ENCODE results near the gene EEF1AKMT1.
"Not testable (repeated sequence)": the region's sequence is repeated elsewhere in the genome, so short reads cannot be mapped to it uniquely, and the experiment has no call there.

Gene EEF1AKMT1

DNA sequence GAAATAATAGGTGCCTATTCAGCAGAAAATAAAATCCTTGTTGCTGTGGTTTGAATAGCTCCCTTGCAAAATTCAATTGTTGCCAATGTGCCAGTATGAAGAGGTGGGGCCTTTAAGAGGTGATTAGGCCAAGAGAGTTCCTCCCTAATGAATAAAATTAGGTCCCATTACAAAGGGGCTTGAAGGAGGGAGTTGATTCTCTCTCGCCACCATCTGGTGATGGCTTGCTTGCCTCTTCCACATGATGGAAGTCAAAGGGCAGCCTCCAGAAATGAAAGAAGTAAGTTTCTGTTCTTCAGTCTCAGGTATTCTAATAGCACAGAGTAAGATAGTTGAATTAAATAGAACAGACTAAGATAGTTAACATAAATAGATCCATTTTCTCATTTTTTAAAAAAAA lies 3.0 kb upstream of the EEF1AKMT1 start:
- no peak for DNase-seq

DNA sequence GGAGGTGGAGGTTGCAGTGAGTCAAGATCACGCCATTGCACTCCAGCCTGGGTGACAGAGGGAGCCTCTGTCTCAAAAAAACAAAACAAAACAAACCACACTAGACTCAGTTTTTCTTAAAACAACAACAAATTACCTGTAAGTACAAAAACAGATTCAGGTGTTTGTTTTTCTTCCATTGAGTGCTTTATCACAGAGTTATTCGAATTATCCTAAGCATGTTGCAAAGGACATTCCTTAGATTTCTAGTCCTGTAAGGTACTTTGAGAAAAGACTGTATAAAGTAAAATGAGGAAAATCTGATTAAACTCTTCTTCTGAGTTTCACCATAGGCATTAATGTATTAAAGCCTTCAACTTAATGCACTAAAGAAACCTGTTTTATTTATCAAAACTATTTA lies 2.2 kb upstream of the EEF1AKMT1 start:
- DNase-seq = no peak

DNA sequence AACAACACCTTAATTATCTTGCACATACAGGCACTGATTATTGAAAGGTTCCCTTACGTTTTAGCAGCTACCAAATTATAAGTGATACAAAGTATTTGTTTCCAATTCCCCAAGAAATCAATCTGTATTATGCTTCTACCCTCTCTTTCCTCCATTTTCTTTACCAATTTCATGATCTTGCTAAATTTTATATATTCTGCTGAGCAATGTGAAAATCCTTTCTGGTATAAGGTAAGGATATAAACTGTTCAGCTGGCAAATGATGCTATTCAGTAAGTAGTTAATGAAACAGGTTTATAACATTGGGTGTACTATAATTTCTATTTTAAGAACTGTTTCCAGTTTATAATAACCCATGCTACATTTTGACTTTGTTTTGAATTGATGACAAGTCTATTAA lies 985 bp upstream of the EEF1AKMT1 start:
- no peak for DNase-seq

DNA sequence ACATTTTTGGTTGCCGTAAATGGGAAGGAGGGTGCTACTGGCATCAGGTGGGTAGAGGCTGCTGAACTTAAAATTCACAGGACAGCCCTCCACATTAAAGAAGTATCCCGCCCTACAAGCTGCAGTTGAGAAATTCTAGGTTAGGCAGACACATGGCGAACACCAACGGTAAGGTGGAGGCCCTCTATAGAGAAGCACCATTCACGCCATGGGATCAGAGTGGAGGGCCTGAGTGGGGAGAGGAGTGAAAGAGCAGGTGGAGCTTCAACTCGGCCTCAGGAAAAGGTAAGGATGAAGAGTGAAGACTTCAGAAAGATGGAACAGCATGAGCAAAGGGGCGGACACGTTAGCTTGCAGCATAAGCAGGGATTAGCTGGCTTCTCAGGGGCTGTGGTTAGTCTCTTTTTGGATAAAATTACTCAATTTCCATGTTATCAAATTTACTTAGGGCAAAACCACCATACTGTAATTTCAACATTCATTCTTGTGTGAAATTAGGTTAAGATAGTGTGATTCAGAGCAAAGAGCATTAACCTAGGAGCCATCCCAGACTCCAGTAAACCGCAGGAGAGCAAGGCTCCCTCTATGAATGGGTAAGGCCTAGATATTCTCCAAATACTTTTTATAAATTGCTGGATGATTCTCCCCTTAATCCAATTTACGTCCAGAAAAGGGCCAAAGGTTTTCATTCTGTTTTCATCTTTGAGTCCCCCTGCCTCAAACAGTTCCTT lies 1.2 kb downstream of the EEF1AKMT1 start:
- peak in 1 of 2 donors; percentile 0 for DNase-seq

DNA sequence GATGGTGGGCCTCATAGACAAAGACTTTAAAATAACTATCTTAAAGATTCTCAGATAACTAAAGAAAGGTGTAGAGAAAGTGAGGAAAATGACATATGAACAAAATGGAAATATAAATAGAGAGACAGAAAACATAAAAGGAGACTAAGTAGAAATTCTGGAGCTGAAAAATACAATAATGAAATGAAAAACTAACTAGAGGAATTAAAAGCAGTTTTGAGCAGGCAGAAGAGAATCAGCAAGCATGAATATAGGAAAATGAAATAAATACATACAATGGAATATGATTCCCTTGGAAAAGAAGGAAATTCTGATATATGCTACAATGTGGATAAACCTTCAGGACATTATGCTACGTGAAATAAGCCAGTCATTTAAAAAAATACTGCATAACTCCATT lies 3.9 kb downstream of the EEF1AKMT1 start:
- no peak for DNase-seq

DNA sequence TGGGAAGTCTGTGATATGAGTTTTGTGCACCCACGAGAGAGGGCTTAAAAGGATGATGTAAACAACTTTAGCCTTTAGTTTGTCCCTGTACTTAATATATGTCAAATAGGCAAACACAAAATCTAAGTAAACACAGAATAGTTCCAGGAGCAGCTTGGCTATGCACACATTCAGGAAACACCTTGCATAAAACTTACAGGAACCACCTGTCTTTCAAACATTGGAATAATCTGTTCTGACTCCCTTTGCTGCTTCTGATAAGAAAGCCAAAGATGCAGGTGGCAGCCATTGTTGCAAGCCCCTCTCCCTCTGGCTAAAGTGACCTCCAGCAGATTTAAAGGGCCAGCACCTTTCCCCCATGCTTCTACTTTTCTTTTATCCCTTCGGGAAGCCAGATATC lies 4.7 kb downstream of the EEF1AKMT1 start:
- no peak for DNase-seq

DNA sequence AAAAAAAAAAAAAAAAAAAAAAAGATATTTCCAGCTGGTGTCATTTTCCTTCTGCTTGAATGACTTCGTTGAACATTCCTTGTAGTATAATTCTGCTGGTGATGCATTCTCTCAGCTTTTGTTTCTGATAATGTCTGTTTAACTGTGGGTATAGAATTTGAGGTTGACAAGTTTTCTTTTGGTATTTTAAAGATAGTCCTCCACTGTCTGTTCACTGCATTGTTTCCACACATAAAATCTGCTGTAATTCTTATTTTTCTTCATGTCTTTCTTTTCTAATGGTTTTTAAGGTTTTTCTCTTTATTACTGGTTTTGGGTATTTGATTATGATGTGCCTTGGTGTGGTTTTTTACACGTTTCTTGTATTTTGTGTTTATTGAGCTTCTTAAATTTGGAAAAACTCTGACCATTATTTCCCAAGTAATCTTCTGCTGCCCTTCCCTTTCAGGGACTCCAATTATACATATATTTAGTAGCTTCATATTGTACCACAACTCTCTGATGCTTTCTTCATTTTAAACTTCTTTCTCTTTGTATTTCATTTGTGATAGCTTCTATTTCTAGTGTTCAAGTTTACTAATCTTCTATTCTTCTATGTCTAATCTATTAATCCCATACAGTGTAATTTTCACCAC lies 6.3 kb downstream of the EEF1AKMT1 start:
- no peak for DNase-seq

DNA sequence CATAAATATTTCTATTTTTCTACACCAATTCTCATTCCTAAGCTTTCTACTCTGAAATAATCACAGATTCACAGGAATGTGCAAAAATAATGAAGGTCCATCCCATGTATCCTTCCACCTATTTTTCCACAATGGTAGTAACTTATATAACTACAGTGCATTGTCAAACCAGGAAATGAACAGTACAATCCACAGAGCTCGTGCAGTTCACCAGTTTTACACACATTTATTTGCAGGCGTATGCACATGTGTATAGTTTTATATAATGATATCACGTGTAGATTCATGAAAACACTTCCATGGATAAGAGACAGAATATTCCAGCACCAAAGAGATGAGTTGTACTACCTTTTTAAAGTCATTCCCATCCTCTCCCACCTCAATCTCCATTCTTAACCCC lies 12.9 kb downstream of the EEF1AKMT1 start:
- DNase-seq = no peak

DNA sequence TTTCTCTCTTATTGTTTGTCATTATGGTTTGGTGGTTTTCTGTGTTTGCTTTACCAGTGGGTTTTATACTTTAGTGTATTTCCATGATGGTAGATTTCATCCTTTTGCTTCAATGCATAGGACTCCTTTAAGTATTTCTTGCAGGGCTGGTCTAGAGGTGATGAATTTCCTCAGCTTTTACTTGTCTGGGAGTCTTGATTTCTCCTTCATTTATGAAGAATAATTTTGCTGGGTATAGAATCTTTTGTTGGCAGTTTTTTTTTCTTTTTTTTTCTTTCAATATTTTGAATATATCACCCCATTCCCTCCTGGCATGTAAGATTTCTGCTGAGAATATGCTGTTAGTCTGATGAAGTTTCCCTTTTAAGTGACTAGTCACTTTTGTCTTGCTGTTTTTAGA lies 19.8 kb downstream of the EEF1AKMT1 start:
- DNase-seq = no peak

DNA sequence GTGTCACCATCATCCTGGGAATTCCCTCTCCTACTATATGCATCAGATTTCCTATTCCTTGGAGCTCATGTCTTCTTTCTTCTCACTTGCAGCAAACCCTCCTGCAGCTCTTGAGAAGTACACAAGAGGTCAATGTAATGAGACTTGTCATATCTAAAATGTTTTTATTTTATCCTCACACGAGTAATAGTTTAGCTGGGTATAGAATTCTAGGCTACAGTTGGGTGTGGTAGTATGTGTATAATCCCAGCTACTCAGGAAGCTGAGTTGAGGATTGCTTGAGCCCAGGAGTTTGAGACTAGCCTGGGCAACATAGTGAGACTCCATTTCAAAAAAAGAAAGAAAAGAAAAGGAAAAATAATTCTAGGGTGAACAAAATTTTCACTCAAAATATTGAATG lies 24.4 kb downstream of the EEF1AKMT1 start:
- no peak for DNase-seq

DNA sequence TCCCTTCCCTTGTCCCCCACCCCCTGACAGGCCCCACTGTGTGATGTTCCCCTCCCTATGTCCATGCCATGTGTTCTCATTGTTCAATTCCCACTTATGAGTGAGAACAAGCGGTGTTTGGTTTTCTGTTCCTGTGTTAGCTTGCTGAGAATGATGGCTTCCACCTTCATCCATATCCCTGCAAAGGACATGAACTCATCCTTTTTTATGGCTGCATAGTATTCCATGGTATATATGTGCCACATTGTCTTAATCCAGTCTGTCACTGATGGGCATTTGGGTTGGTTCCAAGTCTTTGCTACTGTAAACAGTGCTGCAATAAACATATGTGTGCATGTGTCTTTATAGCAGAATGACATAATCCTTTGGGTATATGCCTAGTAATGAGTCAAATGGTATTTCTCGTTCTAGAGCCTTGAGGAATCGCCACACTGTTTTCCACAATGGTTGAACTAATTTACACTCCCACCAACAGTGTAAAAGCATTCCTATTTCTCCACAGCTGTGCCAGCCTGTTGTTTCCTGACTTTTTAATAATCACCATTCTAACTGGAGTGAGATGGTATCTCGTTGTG lies 29.8 kb downstream of the EEF1AKMT1 start:
- not testable (repeated sequence) for DNase-seq

DNA sequence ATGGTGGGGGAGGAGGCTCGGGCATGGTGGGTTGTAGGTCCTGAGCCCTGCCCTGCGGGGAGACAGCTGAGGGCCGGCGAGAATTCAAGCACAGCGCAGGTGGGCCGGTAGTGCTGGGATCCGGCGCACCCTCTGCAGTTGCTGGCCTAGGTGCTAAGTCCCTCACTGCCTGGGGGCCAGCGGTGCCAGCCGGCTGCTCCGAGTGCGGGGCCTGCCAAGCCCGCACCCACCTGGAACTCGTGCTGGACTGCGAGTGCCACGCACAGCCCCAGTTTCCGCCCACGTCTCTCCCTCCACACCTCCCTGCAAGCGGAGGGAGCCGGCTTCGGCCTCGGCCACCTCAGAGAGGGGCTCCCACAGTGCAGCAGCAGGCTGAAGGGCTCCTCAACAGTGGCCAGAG lies 33.7 kb downstream of the EEF1AKMT1 start:
- DNase-seq = no peak

DNA sequence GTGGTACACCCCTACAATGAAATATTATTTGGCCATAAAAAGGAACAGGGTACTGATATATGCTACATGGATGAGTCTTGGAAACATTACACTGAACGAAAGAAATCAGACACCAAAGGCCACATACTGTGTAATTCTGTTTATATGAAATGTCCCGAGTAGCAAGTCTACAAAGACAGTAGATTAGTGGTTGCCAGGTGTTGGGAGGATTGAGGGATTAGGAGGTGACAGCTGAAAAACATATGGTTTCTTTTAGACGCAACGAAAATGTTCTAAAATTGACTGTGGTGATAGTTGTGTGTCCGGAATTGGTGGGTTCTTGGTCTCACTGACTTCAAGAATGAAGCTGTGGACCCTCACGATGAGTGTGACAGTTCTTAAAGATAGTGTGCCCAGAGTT lies 35.1 kb downstream of the EEF1AKMT1 start:
- no peak for DNase-seq

DNA sequence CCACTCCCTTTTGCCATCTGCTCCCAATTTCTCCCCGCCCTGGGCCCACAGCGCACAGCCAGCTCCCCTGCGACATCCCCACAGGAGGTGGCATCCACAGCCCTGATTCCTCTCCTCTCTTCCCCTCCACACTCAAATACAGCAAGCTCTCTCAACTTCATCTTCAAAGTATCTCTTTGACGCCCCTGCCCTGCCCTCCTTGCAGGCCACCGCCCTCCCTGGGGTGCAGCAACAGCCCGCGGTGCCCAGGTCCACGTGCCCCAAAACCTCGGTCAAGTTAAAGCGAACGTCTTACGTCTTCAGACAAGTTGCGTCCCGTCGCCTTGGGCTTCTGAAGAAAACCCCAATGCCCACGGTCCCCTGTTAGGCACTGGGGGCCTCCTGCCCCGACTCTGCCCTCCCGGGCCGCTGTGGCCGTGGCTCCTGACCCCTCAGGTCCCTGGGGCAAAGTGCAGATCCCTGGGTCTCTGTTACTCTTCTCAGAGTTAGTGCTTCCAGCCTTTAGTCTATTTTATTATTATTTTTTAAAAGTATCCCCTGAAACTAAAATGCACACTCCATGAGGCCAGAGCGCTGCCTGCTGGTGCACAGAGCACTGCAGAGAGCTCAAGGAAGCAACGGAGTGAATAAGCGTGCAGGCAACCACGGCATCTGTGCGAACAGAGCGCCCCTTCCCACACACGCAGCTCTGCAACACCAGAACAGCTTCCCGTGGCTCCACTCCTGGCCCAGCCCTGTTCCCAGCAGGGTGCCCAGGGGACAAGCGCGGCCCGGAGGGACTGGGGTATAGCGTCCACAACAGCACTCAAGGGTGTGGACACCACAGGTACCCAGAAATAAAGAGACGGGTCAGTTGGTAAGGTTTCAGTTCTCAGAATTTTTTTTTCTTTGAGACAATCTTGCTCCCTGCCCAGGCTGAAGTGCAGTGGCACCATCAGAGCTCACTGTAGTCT lies 43.9 kb downstream of the EEF1AKMT1 start:
- DNase-seq = no peak

DNA sequence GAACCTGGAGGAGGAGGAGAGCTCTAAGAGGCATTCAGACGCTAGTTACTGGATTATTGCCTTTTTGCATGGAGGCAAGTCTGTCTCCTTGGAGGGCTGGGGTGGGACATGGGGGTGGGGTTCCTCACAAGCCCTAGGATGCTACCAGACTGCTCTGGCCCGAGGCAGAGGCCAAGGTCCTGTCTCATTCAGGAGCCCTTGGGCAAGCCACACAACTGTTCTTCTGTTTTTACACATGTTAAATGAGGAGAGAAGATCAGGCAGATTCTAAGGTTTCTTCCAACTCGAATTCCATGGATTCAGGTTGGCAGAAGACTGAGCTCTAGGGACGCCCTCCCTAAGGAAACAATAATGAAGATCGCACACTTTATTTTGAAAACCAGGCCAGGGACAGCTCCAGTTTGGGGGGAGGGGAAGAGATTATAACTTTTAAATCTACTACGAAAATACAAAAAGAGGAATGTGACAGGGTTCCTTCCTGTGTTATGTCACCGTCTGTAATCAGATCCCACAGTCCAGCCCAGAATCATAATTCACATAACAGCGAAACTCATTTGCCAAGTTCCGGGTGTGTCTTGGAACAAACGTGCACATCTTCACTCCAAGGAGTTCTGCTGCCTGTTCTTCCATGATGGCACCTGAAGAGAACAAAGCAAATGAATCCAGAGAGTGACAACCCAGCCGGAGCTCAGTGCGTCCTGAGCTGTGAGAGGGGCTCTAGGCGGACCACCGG lies 45.0 kb downstream of the EEF1AKMT1 start:
- DNase-seq = no peak

DNA sequence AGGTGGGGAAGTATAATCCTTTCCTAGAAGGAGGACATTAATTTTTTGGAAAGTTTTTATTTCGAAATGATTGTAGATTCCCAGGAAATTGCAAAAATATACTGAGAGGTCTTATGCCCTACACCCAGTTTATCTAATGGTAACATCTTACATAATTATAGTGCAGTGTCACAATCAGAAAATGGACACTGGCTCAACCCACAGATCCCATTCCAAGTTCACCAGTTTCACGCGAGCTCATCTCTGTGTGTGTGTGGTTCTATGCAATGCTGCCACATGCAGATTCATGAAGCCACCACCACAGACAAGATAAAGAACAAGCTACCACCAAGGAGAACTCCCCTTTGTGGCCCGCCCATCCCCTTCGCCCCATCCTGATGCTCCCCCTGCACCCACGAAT lies 45.9 kb downstream of the EEF1AKMT1 start:
- no peak for DNase-seq

DNA sequence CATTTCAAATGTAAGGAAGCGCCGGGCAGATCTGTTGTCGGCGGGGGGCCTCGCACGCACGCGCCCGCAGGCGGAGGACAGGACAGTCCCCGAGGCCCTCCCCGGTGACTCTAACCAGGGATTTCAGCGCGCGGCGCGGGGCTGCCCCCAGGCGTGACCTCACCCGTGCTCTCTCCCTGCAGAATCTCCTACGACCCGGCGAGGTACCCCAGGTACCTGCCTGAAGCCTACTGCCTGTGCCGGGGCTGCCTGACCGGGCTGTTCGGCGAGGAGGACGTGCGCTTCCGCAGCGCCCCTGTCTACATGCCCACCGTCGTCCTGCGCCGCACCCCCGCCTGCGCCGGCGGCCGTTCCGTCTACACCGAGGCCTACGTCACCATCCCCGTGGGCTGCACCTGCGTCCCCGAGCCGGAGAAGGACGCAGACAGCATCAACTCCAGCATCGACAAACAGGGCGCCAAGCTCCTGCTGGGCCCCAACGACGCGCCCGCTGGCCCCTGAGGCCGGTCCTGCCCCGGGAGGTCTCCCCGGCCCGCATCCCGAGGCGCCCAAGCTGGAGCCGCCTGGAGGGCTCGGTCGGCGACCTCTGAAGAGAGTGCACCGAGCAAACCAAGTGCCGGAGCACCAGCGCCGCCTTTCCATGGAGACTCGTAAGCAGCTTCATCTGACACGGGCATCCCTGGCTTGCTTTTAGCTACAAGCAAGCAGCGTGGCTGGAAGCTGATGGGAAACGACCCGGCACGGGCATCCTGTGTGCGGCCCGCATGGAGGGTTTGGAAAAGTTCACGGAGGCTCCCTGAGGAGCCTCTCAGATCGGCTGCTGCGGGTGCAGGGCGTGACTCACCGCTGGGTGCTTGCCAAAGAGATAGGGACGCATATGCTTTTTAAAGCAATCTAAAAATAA lies 52.1 kb downstream of the EEF1AKMT1 start:
- DNase-seq = no peak

DNA sequence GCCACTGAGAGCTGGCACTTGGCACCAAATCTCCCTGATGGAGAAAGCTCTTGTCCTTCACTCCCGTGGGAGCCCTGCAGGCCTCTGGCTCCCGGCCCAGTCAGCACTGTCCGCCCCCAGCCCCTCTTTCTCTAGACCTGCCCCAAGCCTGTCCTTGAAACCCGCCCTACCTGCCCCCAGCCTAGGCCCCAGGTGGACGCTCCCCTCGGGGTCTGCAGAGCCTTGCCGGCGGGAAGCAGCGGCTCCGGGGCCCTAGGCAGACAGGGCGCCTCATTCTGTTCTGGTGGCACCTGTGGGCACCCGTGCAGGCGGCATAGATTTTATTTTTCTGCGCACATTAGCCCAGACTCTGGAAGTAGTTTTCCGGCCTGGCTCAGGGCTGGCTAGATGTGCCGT lies 52.7 kb downstream of the EEF1AKMT1 start:
- no peak for DNase-seq

DNA sequence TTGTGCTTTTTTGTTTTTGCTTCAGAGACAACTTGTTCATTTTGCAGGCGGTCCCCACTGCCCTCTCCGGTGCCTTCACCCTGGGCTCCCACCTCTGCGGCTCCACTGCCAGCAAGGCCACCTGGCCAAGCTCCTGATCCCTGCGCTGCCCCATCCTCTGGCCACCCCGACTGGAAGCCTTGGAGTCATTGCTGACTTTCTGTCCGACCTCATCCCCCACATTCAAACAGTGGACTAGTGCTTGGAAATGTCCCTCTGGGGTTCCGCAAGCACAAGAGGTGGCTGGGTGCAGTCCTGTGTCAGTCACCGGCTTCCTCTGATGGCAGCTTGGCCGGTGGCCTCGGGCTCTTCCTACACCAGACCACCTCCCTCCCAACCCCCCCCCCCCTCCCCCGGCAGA lies 53.3 kb downstream of the EEF1AKMT1 start:
- no peak for DNase-seq

DNA sequence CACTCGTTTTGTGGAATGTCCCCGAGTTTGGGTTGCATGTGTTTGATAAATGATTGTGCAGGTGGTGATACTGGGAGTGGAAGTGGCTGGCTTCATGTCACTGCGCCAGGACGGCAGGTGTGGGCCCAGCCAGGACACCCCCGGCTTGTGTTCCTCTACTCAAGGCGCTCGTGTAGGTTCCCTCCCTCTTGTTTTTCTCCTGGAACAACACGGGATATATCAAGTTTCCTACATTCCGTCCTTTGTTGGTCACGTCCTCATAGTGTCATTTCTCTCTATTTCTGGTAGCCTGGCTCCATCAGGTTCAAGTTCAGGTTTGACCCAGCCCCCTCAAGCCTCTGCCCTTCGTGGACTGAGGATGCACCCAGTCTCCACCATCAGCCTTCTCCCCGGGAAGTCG lies 54.0 kb downstream of the EEF1AKMT1 start:
- DNase-seq = no peak

DNA sequence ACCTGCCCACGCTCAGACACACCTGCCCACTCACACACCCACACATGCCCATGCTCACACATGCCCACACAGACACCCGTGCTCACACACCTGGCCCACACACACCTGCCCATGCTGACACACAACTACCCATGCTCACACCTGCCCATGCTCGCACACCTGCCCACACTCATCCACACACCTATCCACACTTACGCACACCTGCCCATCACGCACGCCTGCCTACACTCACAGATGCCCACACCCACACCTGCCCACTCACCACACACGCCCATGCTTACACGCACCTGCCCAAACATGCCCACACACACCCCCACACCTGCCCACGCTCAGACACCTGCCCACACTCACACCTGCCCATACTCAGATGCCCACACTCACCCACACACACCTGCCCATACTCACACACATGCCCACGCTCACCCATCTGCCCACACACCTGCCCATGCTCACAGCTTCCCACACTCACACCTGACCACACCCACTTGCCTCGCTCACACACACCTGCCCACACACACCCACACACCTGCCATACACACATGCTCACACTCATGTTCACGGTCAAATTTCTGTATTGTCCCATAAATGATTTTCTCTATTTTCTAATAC lies 54.7 kb downstream of the EEF1AKMT1 start:
- no peak for DNase-seq

All from CD4-positive, alpha-beta T cell treated with Interleukin-4 for 1 hour (primary cell).